Measurements from ENCODE around the gene C1QC.

DNA sequence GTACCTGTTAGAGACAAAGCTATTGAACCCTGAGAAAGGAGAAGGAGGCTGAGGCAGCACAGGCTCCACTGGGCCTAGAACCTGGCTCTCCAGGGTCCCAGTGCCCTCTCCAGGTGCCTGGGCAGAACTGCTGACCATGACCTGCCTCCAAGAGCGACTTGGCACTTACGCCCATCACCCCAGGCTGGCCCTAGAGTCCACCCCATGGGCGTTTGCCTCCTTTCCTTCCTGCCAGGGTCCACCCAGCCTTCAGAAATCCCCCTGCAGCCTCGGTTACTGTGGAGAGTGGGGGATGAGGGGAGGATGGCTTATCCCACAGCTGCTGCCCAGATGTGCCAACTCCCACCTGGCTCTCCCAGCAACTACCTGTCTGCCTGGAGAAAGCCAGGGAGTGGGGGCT, 21.7 kb upstream of the C1QC start:
- no peak for TF ChIP-seq POLR2A (IDR thresholded peaks at IDR 0.05; ENCODE audit: low read depth, low read length)
- TF ChIP-seq POLR2AphosphoS5 (IDR thresholded peaks at IDR 0.05; ENCODE audit: low read depth, low read length), result no peak
